ENCODE measurements around the gene JAGN1.
"Not testable (repeated sequence)": the region's sequence is repeated elsewhere in the genome, so short reads cannot be mapped to it uniquely, and the experiment has no call there.

Gene JAGN1

GRCh38 chr3:9883706-9884554 lies 6.5 kb upstream of the JAGN1 start:
- ATAC-seq (no peak), DNase-seq (no peak)
- no peak overlapping the region for H3K4me3 Mint-ChIP-seq
- H3K27me3 Mint-ChIP-seq = peaks cover 1% of the 10 kb centered on the region
- no peaks in the 10 kb centered on the region for H3K9me3 Mint-ChIP-seq
- H3K4me1 Mint-ChIP-seq = no peaks in the 10 kb centered on the region
- no peak overlapping the region for H3K27ac Mint-ChIP-seq

DNA sequence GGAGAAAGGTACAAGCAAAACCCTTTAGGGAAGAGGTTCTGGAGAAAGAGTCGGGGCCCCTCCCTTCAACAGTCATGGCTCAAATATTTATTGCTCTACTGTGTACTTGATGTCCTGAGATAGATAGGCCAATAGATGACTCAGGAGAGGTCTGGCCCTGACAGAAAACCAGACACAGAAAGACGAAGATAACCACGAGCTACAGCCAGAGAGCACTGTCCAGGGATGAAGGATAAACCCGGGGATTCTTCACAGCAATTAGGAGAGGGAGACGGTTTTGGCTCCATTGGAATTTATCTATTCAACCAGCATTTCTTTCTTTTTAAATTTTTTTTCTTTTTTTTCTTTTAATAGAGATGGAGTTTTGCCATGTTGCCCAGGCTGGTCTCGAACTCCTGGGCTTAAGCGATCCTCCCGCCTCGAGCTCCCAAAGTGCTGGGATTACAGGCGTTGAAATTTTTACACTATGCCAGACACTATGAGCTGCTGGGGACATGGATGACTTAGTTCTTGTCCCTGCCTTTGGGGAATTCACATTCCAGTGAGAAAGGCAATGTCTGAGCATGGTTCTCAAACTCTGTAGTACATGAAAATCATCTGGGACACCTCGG lies 5.8 kb upstream of the JAGN1 start:
- H3K9me3 Mint-ChIP-seq = no peaks in the 10 kb centered on the region
- ATAC-seq (no peak), DNase-seq (no peak)
- peaks cover 2% of the 10 kb centered on the region for H3K4me1 Mint-ChIP-seq
- no peaks in the 10 kb centered on the region for H3K27me3 Mint-ChIP-seq
- H3K4me3 Mint-ChIP-seq = no peak overlapping the region
- H3K27ac Mint-ChIP-seq = no peak overlapping the region

DNA sequence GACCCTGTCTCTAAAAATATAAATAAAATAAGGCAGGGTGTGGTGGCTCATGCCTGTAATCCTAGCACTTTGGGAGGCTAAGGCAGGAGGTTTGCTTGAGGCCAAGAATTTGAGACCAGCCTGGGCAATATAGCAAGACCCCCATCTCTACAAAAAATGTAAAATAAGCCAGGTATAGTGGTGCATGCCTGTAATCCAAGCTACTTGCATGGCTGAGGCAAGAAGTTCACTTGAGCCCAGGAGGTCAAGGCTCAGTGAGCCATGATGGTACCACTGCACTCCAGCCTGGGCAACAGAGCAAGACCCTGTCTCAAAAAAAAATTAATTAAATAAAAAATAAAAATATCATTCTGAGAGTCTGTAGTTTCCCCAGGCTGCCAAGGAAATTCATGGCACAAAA lies 4.1 kb upstream of the JAGN1 start:
- H3K4me1 Mint-ChIP-seq = peaks cover 7% of the 10 kb centered on the region
- H3K9me3 Mint-ChIP-seq = no peaks in the 10 kb centered on the region
- H3K27ac Mint-ChIP-seq = no peak overlapping the region
- H3K4me3 Mint-ChIP-seq = no peak overlapping the region
- DNase-seq (no peak), ATAC-seq (no peak)
- no peaks in the 10 kb centered on the region for H3K27me3 Mint-ChIP-seq

GRCh38 chr3:9887480-9887879 lies 2.9 kb upstream of the JAGN1 start:
- Mint-ChIP-seq H3K27me3 (no peaks in the 10 kb centered on the region), H3K4me1 (peaks cover 12% of the 10 kb centered on the region), H3K27ac (no peak overlapping the region), H3K4me3 (no peak overlapping the region), H3K9me3 (peaks cover 0 to 2% of the 10 kb centered on the region in 2 donors)
- DNase-seq (no peak), ATAC-seq (no peak)

GRCh38 chr3:9888540-9888939 lies 1.9 kb upstream of the JAGN1 start:
- peaks cover 23% of the 10 kb centered on the region for H3K4me1 Mint-ChIP-seq
- H3K4me3 Mint-ChIP-seq = no peak overlapping the region
- H3K9me3 Mint-ChIP-seq = peaks cover 0 to 10% of the 10 kb centered on the region in 2 donors
- ATAC-seq (no peak), DNase-seq (no peak)
- no peak overlapping the region for H3K27ac Mint-ChIP-seq
- H3K27me3 Mint-ChIP-seq = no peaks in the 10 kb centered on the region

DNA sequence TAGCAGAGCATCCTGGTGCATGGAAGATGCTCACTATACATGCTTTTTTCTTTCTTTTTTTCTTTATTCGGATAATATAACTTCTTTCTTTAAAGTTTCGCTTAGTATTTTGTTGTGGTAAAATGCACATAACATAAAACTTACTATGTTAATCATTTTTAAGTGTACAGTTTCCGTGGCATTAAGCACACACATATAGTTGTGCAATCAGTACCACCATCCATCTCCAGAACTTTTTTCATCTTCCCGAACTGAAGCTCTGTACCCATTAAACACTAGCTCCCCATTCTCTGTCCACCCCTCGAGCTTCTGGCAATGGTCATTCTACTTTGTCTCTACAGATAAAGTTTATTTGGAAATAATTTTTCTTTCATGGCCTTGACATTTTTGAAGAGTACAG lies 1.0 kb upstream of the JAGN1 start:
- Mint-ChIP-seq H3K27me3 (no peaks in the 10 kb centered on the region), H3K4me1 (peaks cover 32% of the 10 kb centered on the region), H3K4me3 (no peak overlapping the region), H3K27ac (no peak overlapping the region), H3K9me3 (peaks cover 0 to 10% of the 10 kb centered on the region in 2 donors)
- no peak for DNase-seq
- no peak for ATAC-seq

DNA sequence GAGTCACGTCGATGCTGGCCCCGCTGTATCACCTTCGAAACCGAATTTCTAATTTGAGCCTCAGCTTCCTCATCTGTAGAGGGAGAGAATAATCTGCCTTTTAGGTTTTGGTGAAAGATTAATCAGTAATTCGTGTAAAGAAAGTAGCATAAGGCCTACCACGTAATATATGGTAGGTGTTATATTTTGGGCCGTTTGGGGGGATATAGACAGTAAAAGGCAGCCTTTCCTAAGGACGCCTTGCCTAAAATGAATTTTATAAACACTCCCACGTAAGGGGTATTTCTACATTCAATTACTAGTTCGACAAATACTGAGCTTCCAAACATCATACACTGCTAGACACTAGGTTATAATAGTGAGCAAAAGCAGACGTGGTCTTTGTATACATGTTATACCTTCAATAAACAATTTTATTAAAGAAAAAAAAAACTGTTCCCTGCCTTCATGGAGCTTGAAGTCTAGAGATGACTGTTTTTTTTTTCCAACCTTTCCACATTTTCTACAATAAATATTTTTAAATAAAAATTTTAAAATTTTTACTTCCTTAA lies 737 bp downstream of the JAGN1 start:
- no peak for ATAC-seq

GRCh38 chr3:9893739-9894138 lies 3.3 kb downstream of the JAGN1 start:
- no peak overlapping the region for H3K4me3 Mint-ChIP-seq
- H3K27ac Mint-ChIP-seq = no peak overlapping the region
- H3K27me3 Mint-ChIP-seq = no peaks in the 10 kb centered on the region
- H3K4me1 Mint-ChIP-seq = peaks cover 73% of the 10 kb centered on the region
- DNase-seq = no peak
- peaks cover 5 to 10% of the 10 kb centered on the region in 2 donors for H3K9me3 Mint-ChIP-seq
- ATAC-seq = no peak

More for the DNA sequence above, 737 bp downstream of the JAGN1 start:
- Mint-ChIP-seq H3K4me1 (peaks cover 48% of the 10 kb centered on the region), H3K9me3 (peaks cover 5 to 10% of the 10 kb centered on the region in 2 donors), H3K27me3 (no peaks in the 10 kb centered on the region), H3K4me3 (peak overlapping the region; percentile 99 to 100), H3K27ac (peak overlapping the region; percentile 99 to 100)
- DNase-seq = no peak

GRCh38 chr3:9895715-9896114 lies 5.3 kb downstream of the JAGN1 start:
- H3K27me3 Mint-ChIP-seq, ATAC-seq, DNase-seq, H3K27ac Mint-ChIP-seq, H3K4me3 Mint-ChIP-seq: not testable (repeated sequence)
- peaks cover 68% of the 10 kb centered on the region for H3K4me1 Mint-ChIP-seq
- H3K9me3 Mint-ChIP-seq = peaks cover 5 to 10% of the 10 kb centered on the region in 2 donors

GRCh38 chr3:9896755-9897407 lies 6.5 kb downstream of the JAGN1 start:
- ATAC-seq, H3K4me3 Mint-ChIP-seq, H3K27me3 Mint-ChIP-seq, DNase-seq: not testable (repeated sequence)
- Mint-ChIP-seq H3K4me1 (peaks cover 76% of the 10 kb centered on the region), H3K9me3 (peaks cover 5 to 10% of the 10 kb centered on the region in 2 donors), H3K27ac (peak overlapping the region in 1 of 2 donors; percentile 55)

- Mint-ChIP-seq H3K27ac (peak overlapping the region in 1 of 2 donors; percentile 28), H3K27me3 (no peaks in the 10 kb centered on the region), H3K4me3 (no peak overlapping the region), H3K9me3 (peaks cover 5 to 6% of the 10 kb centered on the region in 2 donors), H3K4me1 (peaks cover 77% of the 10 kb centered on the region)
- ATAC-seq (no peak), DNase-seq (no peak)
These were observed 7.3 kb downstream of the JAGN1 start for GRCh38 chr3:9897408-9898372.

- Mint-ChIP-seq H3K27ac (peak overlapping the region; percentile 28 to 87), H3K4me3 (no peak overlapping the region), H3K9me3 (peaks cover 0 to 5% of the 10 kb centered on the region in 2 donors), H3K27me3 (no peaks in the 10 kb centered on the region), H3K4me1 (peaks cover 77% of the 10 kb centered on the region)
- DNase-seq (no peak), ATAC-seq (no peak)
These were observed 8.2 kb downstream of the JAGN1 start for GRCh38 chr3:9898467-9899241.

DNA sequence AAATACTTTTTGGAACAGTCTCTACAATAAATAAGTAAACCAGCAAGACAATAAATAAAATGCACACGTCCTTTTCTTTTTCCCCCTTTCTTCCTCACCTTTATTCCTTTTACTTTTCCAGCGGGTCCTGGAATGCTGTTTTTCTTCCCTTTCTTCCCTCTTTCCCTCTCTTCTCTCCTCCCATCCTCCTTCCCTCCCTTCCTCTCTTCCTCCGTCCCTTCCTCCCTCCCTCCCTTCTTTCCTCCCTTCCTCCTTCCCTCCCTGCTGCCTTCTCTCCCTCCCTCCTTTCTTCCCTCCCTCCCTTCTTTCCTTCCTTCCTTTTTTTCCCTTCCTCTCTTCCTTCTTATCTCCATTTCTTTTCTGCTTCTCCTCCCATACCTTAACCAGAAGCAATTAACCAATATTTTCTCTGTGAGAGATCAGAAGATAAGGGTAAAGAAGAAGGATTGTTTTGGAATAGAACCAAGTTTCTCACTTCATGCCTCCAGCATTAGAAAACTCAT lies 8.9 kb downstream of the JAGN1 start:
- DNase-seq (no peak), ATAC-seq (no peak)
- no peaks in the 10 kb centered on the region for H3K27me3 Mint-ChIP-seq
- no peak overlapping the region for H3K4me3 Mint-ChIP-seq
- H3K4me1 Mint-ChIP-seq = peaks cover 75% of the 10 kb centered on the region
- peaks cover 0 to 5% of the 10 kb centered on the region in 2 donors for H3K9me3 Mint-ChIP-seq
- H3K27ac Mint-ChIP-seq = no peak overlapping the region

- not testable (repeated sequence) for ATAC-seq, DNase-seq, H3K27me3 Mint-ChIP-seq, H3K4me3 Mint-ChIP-seq, H3K9me3 Mint-ChIP-seq
- peak overlapping the region in 1 of 2 donors; percentile 21 for H3K27ac Mint-ChIP-seq
- H3K4me1 Mint-ChIP-seq = peaks cover 60% of the 10 kb centered on the region
These were observed 10.6 kb downstream of the JAGN1 start for GRCh38 chr3:9900965-9901415.
